ACC112 (cell line): ENCODE results near the gene SPINDOC.
A peak's percentile ranks its signal among the peaks of the same experiment; 100 is the strongest.

ENCODE experiments used
- H2AFZ ChIP-seq: fragments of 200-600 bp; sonication (generic); one replicate; pipeline ENCODE4 v1.6.0; 2017; ENCODE audit warnings: antibody characterized with exemption, low read length; ENCODE audit not compliant: unreplicated experiment
- H3K27ac ChIP-seq: fragments of 200-600 bp; sonication (generic); 2 replicates; pipeline ENCODE4 v1.5.1; 2014; ENCODE audit warnings: low read depth, mild to moderate bottlenecking, antibody characterized with exemption, low read length, moderate library complexity
- H3K27me3 ChIP-seq: fragments of 200-600 bp; sonication (generic); 2 replicates; pipeline ENCODE4 v1.6.1; 2014; ENCODE audit warnings: mild to moderate bottlenecking, antibody characterized with exemption, low read length, moderate library complexity, mixed read lengths; ENCODE audit not compliant: insufficient read depth
- H3K36me3 ChIP-seq: fragments of 200-600 bp; sonication (generic); 2 replicates; pipeline ENCODE4 v1.6.1; 2016; ENCODE audit warnings: mild to moderate bottlenecking, antibody characterized with exemption, low read length, moderate library complexity, mixed read lengths; ENCODE audit not compliant: insufficient read depth
- H3K4me1 ChIP-seq: fragments of 200-600 bp; sonication (generic); one replicate; pipeline ENCODE4 v1.6.1; 2016; ENCODE audit warnings: low read length, mixed read lengths; ENCODE audit not compliant: insufficient read depth, unreplicated experiment, control insufficient read depth
- H3K4me3 ChIP-seq: fragments of 200-600 bp; sonication (generic); 2 replicates; pipeline ENCODE4 v1.5.1; 2014; ENCODE audit warnings: mild to moderate bottlenecking, low read depth, low read length
- H3K79me2 ChIP-seq: fragments of 200-600 bp; sonication (generic); one replicate; pipeline ENCODE4 v1.6.0; 2016; ENCODE audit warnings: low read length; ENCODE audit not compliant: control insufficient read depth, unreplicated experiment, insufficient read depth

SPINDOC gene

DNA sequence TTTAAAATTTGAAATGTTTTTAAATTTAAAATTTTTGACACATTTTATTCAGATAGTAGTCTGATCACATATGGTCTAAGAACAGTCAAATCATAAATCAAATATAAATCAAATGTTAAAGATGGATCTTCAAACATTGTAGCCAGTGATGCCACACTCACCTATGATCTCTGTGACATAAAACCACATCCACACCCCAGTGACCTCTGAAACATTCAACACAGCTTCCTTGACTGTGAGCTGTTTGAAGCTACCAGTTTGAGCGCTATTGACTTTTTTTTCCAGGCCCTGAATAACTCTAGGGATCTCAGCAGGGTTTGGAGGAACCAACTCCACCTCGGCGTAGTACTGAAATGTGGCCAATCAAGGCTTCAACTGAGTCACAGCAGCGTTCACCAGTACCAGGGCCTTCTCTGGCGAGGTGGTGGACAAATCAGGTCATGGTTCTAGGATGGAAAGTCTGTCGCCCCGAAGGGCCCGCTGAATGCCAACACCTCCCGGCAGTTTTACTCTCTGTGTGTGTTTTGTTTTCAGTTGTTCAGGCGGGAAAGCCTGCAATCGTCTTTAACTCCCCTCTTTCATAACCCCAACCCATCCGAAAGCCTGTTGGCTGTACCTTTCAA, 21.4 kb downstream of the SPINDOC start:
- Histone ChIP-seq H3K4me1 (peaks cover 8% of the 10 kb centered on the region), H3K27ac (no peak overlapping the region), H3K4me3 (no peak overlapping the region), H3K79me2 (peaks cover 5% of the 10 kb centered on the region), H2AFZ (no peak overlapping the region), H3K27me3 (no peaks in the 10 kb centered on the region), H3K36me3 (no peaks in the 10 kb centered on the region)

DNA sequence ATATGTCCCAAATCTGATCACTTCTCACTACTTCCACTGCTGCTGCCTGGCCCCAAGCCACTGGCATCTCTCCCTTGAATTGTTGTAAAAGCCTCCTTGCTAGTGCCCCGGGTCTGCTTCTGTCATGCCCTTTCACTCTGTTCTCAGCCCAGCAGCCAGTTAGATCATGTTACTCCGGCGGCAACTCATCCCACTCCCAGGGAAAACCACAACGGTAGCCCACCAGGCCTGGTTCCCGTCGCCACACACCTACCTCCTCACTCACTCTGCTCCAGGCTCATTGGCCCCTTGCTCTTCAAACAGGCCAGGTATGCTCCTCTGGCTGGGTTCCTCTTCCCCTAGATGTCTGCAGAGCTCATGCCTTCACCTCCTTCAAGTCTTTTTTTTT, 21.9 kb downstream of the SPINDOC start:
- Histone ChIP-seq H2AFZ (no peak overlapping the region), H3K36me3 (no peaks in the 10 kb centered on the region), H3K27ac (no peak overlapping the region), H3K4me3 (no peak overlapping the region), H3K79me2 (peaks cover 10% of the 10 kb centered on the region), H3K4me1 (peaks cover 8% of the 10 kb centered on the region), H3K27me3 (no peaks in the 10 kb centered on the region)

DNA sequence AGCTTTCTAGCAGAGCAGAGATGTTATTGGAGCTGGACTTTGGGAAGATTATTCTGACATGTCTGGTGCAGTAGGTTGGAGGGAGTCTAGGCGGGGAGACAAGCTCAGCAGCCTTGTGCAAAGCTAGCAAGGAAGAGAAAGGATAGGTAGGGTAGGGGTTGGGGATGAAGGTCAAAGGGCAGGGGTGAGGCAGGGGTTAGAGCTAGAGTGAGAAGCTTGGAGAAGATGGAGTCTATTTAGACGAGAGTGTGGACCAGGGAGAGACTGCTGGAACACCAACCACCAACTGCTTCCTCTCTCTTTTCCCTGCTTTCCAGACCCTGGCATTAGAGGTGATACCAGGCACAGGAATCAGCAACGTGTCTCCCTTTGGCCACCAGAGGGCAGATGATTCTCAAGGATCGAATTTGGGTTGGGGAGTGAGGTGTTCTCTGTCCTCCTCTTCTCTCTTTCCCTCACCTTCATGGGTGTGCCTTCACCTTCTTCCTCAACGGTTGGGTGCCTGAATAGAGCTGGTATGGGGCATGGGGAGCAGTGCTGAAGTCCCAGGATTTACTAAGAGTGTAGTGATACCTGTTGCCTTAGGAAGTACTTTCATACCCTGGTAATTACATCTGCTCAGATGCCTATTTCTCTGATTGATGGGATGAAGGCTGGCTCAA, 23.9 kb downstream of the SPINDOC start:
- no peak overlapping the region for H3K4me3 ChIP-seq
- H3K36me3 ChIP-seq, result no peaks in the 10 kb centered on the region
- no peak overlapping the region for H2AFZ ChIP-seq
- no peak overlapping the region for H3K27ac ChIP-seq
- peaks cover 29% of the 10 kb centered on the region for H3K79me2 ChIP-seq
- peaks cover 18% of the 10 kb centered on the region for H3K4me1 ChIP-seq
- H3K27me3 ChIP-seq, result no peaks in the 10 kb centered on the region

DNA sequence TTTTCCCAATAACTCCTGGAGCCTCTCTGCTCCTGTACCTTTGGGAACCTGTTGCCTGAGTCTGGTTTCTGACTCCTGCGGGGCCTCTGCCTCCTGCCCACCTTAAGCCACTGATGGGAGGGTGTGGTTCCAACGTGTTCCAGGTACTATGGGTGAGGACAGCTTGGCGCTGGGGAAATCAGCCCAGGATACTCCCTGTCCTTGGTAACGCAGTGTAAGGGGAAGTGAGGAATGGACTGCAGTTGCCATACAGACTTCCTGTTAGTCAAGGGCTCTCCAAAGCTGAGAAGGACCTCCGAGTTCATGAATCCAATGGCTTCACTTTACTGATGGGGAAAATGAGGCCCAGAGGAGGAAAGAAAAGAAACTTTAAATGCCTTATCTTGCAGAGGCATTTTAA, 24.5 kb downstream of the SPINDOC start:
- no peaks in the 10 kb centered on the region for H3K27me3 ChIP-seq
- H3K4me1 ChIP-seq, result peaks cover 18% of the 10 kb centered on the region
- no peak overlapping the region for H3K27ac ChIP-seq
- no peak overlapping the region for H3K4me3 ChIP-seq
- peak overlapping the region; percentile 34 for H2AFZ ChIP-seq
- H3K36me3 ChIP-seq, result no peaks in the 10 kb centered on the region
- peaks cover 34% of the 10 kb centered on the region for H3K79me2 ChIP-seq

DNA sequence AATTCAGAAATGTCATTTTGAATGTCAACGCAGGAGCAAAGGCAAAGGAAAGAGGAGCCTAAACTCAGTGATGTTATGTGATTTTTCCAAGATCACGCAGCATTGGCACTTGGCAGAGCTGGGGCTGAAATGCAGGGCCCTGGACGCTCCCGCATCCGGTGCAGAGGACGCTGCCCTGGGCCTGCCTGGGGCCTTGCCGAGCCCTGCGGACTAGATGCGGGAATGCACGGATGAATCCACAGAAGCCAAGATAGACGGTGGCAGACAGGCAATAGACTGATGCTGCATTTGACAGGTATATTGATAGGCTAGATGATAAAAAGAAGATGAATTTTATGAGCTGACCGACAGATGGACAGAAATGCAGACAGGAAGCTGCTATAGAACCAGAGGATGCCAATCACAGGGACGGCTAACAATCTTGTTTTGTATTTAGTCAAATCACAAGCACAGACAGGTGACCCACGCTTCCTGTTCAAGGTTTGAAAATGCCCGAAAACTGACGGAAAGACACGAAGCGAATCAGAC, 25.0 kb downstream of the SPINDOC start:
- peak overlapping the region; percentile 90 for H3K4me3 ChIP-seq
- H3K4me1 ChIP-seq, result peaks cover 18% of the 10 kb centered on the region
- no peaks in the 10 kb centered on the region for H3K36me3 ChIP-seq
- no peak overlapping the region for H3K27ac ChIP-seq
- H2AFZ ChIP-seq, result peak overlapping the region; percentile 34
- no peaks in the 10 kb centered on the region for H3K27me3 ChIP-seq
- H3K79me2 ChIP-seq, result peaks cover 39% of the 10 kb centered on the region

DNA sequence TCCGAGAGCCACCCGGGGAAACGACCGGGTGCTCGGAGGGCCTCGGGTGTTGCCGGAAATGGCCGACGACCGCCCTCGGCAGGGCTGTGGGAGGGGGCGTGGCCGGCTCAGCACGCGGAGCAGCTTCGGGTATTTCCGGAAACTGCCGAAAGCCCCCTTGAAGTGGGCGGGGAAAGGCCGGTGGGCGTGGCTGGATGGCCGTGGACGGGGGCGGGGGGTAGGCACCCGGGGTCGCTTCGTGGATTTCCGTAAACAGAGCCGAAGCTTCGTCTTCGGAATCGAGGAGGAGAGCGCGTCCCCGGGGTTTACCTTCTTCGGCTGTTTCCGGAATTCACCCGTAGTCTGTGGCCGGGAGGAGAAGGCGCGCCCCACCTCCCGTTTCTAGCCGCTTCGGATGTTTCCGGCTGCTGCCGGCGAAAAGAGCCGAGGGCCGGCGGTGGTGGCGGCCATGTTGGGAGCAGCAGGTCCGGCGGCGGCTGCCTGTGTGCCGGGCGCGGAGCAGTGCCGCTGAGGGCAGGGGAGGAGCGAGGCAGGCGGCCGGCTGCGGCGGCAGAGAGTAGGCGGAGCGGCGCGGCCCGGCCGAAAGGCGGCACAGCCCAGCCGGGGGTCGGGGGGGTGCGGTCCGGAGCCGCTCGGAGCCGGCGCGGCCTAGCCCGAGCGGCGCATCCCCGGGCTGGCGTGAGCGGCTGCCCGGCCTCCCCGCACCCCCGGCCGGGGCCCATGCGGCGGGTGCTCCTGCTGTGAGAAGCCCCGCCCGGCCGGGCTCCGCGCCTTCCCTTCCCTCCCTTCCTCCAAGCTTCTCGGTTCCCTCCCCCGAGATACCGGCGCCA, 25.6 kb downstream of the SPINDOC start, which contains the start of gene MARK2:
TSS of gene MARK2 (plus strand) at position 433 of the 830 bp plus-strand sequence. CDS start at position 830, 397 bp downstream.
- Histone ChIP-seq H3K4me3 (peak within 1 kb of the TSS; percentile 90), H3K27me3 (no peaks in the 10 kb centered on the region), H3K79me2 (peaks cover 44% of the 10 kb centered on the region), H3K4me1 (peaks cover 18% of the 10 kb centered on the region), H3K27ac (peak within 1 kb of the TSS; percentile 27; the same call in 1 of the 2 replicates), H3K36me3 (peaks cover 3% of the 10 kb centered on the region; the same call in 1 of the 2 replicates), H2AFZ (peak within 1 kb of the TSS; percentile 34)

DNA sequence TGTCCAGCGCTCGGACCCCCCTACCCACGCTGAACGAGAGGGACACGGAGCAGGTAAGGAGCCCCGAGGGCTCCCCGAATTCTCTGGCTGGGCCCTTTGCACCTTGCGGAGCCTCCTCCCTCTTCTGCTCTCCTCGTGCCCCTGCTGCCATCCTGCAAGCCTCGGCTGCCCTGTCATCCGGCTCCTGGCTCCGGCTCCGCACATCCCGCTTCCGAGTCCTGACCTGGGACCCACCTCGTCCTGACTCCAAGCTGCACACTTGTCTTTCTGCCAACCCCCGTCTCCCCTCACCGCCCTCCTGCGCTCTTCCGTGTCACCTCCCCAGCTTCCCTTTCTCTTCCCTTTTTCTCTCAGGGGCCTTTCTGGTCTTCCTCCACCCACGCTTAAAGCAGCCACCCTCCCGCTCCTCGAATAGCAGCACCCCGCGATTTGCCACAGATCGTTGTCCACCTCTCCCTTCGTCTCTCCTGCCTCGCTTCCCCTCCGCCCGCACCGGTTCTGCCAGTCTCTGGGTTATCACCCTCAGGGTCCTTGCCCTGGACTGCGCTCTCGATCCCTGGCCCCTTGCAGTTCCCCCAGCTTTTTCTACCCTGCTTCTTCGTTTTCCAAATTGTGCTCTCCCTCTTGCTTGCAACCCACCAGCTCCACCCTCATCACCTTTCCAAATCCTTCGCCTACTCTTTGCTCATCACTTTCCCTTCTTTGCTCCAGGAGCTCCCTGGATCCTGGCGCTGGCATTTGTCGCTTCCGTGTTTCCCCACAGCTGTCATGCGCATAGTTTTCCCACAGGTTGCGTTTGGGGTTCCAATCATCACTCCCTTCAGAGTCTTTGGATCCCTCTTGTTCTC, 26.5 kb downstream of the SPINDOC start:
- Histone ChIP-seq H3K79me2 (peaks cover 52% of the 10 kb centered on the region), H3K36me3 (peaks cover 7% of the 10 kb centered on the region; the same call in 1 of the 2 replicates), H3K27ac (peak overlapping the region; percentile 27; the same call in 1 of the 2 replicates), H3K27me3 (no peaks in the 10 kb centered on the region), H2AFZ (no peak overlapping the region), H3K4me3 (peak overlapping the region; percentile 90), H3K4me1 (peaks cover 24% of the 10 kb centered on the region)

DNA sequence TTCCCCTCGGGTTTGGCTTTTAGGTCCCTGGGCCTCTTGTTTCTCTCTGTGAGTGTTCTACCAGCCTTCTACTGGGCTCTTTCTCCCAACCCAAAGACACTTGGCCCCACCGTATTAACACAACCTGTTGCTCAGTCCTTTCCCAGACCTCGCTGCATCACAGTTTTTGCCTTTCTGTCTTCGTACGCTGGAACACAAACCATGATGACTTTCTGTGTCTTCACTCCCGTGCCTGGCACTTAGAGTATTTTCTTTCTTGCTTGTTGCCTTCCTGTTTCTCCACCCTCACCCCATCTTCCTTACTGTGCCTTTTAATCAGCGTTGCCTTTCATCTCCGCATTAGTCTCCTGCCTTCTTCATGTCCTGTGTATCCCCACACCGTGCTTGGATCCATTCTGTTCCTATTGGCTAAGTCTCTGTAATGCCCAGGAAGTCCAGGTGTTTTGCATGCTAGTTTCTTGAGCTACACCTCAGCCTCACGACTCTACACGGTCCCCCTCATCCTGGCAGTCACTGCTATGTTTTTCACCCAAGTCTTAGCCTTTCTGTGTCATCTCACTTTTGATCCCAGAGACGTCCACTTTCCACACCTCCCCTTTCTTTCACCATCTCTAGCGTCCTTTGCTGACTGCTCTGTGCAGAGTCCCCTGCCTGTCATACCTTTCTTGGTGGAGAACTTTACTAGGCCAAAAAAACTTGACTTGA, 27.3 kb downstream of the SPINDOC start:
- Histone ChIP-seq H3K4me3 (peak overlapping the region; percentile 90), H3K36me3 (peaks cover 7% of the 10 kb centered on the region; the same call in 1 of the 2 replicates), H2AFZ (no peak overlapping the region), H3K27ac (no peak overlapping the region), H3K4me1 (peaks cover 31% of the 10 kb centered on the region), H3K79me2 (peaks cover 58% of the 10 kb centered on the region), H3K27me3 (no peaks in the 10 kb centered on the region)

DNA sequence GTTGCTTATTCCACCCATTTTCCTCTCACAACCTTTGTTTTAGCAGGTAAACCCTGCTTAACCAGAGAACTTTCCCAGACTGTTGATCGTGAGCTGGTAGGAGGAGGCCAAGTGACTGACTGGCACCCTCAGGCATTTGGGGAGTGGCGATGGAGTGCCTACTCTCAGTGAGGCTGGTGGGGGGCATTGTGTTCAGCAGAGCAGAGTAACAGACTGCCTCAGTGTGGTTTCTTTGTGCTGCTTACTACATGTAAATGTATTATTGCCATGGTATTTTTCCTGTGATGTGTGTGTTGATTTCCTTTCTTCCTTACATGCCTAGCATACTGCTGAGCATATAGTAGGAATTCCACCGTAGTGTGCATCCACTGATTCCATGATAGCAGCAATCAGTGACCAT, 28.3 kb downstream of the SPINDOC start:
- Histone ChIP-seq H3K4me3 (peak overlapping the region; percentile 90), H3K4me1 (peaks cover 35% of the 10 kb centered on the region)

More for the DNA sequence above, 28.3 kb downstream of the SPINDOC start:
- H3K27ac ChIP-seq, result no peak overlapping the region
- H2AFZ ChIP-seq, result no peak overlapping the region
- no peaks in the 10 kb centered on the region for H3K27me3 ChIP-seq
- peaks cover 7% of the 10 kb centered on the region; the same call in 1 of the 2 replicates for H3K36me3 ChIP-seq
- peaks cover 68% of the 10 kb centered on the region for H3K79me2 ChIP-seq
